ENCODE results near the gene ENPEP. TPM values are rescaled to one million over a fixed set of nuclear protein-coding genes. Genes with fewer than 3 reads are reported as not detected.

ENPEP gene
- total and polyA plus RNA-seq, 12 donors: 2.2 to 14.9 (median 3.9) TPM

DNA sequence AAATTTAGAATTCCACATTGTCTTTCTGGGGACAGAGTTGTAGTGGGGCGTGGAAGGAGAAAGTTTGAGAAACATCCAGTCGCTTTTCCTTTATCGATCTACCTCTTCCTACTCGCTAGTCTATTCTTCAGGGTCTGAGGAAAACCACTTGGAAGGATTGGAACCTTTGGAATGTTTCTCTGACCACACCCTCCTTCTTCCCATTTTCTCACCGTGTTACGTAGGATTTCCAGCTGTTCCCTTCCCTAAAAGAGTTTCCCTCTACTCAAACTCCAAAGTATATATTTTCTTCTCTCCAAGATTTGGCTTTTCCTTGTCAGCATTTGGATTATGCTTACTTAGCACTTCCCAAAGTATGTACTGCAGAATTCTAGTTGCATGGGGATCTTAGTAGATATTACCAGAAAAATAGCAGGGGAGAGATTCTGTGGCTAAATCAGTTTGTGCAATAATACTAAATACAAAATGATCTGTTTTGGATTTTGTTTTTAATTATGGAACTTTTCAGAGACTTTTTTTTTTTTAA, 4.9 kb downstream of the ENPEP start:
- DNase-seq (no peak), ATAC-seq (no peak)
- intact Hi-C loops (cut with DNase I): loop anchor here in 1 of 10 donors (10.0 kb wide), 1 partner anchor 116 kb away; no protein-coding TSS in a partner anchor
- peak overlapping the region in 9 of 10 donors; percentile 34 to 72 (median 60) for H3K27ac ChIP-seq
- TF ChIP-seq, protein P1, sequence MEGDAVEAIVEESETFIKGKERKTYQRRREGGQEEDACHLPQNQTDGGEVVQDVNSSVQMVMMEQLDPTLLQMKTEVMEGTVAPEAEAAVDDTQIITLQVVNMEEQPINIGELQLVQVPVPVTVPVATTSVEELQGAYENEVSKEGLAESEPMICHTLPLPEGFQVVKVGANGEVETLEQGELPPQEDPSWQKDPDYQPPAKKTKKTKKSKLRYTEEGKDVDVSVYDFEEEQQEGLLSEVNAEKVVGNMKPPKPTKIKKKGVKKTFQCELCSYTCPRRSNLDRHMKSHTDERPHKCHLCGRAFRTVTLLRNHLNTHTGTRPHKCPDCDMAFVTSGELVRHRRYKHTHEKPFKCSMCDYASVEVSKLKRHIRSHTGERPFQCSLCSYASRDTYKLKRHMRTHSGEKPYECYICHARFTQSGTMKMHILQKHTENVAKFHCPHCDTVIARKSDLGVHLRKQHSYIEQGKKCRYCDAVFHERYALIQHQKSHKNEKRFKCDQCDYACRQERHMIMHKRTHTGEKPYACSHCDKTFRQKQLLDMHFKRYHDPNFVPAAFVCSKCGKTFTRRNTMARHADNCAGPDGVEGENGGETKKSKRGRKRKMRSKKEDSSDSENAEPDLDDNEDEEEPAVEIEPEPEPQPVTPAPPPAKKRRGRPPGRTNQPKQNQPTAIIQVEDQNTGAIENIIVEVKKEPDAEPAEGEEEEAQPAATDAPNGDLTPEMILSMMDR (IDR thresholded peaks at IDR 0.05): no peak
- 57 to 66% methylated on average over 6 of the region's 6 CpGs for WGBS, 2 donors
- peaks cover 0 to 3% (median 0%) of the 10 kb centered on the region in 7 donors for H3K27me3 ChIP-seq
- H3K36me3 ChIP-seq: no peaks in the 10 kb centered on the region
- no peaks in the 10 kb centered on the region for H3K9me3 ChIP-seq
- H3K4me3 ChIP-seq: peak overlapping the region in 6 of 10 donors; percentile 13 to 60 (median 16)
- H3K4me1 ChIP-seq: peaks cover 0 to 23% (median 8%) of the 10 kb centered on the region in 9 donors

DNA sequence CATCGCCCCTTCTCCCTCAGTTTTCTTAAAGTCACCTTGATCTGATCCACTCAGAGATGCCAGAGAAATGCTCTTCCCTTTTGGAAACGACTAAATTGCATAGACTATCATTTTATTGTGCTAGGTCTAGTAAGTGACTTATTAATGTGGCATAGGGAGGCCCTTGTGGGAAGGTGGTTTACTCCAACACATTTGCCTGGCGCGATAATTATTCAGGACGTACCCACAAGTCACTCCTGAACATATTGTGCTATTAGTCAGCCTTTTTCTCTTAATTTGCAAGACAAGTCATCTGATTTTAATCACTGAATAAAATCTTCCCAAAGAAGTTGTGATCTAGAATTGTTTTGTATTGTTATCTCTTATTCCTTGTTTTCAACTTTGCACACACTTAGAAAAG, 7.6 kb downstream of the ENPEP start:
- DNase-seq (no peak), ATAC-seq (no peak)
- Histone ChIP-seq H3K4me3 (no peak overlapping the region), H3K27me3 (peaks cover 0 to 3% (median 0%) of the 10 kb centered on the region in 7 donors), H3K36me3 (no peaks in the 10 kb centered on the region), H3K9me3 (no peaks in the 10 kb centered on the region), H3K4me1 (peaks cover 0 to 41% (median 18%) of the 10 kb centered on the region in 9 donors), H3K27ac (peak overlapping the region in 2 of 10 donors; percentile 6 to 57)
- intact Hi-C loops (cut with DNase I): loop anchor here in 1 of 10 donors (10.0 kb wide), 1 partner anchor 119 kb away; no protein-coding TSS in a partner anchor
- TF ChIP-seq, protein P1 (IDR thresholded peaks at IDR 0.05): no peak
- 80 to 87% methylated on average over 5 of the region's 5 CpGs for WGBS, 2 donors

DNA sequence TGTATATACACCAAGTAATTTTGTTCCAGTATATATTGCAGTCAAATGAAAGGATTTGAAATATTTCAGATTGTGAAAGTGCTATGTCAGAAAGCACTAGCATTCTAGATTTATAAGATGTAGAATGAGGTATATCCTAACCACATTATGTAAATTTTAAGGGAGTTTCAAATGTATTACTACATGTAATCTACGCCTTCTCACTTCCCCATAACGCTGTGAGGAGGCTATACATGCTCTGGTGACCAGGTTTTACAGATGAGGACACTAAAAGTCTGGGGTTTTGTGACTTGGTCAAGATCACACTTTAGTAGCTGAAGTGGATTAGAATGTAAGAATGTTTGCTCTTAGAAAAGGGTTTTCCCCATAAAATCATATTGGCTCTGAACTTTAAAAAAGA, 8.1 kb downstream of the ENPEP start:
- intact Hi-C loops (cut with DNase I): loop anchor here in 1 of 10 donors (10.0 kb wide), 1 partner anchor 119 kb away; no protein-coding TSS in a partner anchor
- Histone ChIP-seq H3K27me3 (peaks cover 0 to 3% (median 0%) of the 10 kb centered on the region in 7 donors), H3K27ac (peak overlapping the region in 5 of 10 donors; percentile 3 to 57 (median 28)), H3K4me1 (peaks cover 0 to 43% (median 19%) of the 10 kb centered on the region in 9 donors), H3K9me3 (no peaks in the 10 kb centered on the region), H3K36me3 (no peaks in the 10 kb centered on the region), H3K4me3 (no peak overlapping the region)
- WGBS, 2 donors: 72 to 79% methylated on average over 2 of the region's 2 CpGs
- TF ChIP-seq, protein P1 (IDR thresholded peaks at IDR 0.05): no peak
- ATAC-seq (no peak), DNase-seq (no peak)

DNA sequence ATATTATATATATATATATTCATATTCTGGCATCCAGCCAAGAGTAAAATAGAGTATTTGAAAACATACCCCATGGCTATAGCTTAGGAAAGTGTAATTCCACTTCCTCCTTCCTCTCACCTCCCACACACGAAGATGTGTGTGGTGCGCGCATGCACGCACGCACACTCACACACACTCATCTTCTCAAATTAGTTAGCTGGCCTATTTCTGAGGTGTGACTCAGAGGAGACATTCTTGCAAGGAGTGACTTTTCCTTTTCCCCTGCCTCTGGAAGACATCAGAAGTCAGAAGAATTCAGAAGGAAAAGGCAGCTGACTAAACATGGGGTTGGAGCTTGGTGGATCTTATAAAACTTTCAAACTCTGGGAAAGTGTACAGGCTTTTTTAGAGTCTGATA, 8.8 kb downstream of the ENPEP start:
- intact Hi-C loops (cut with DNase I): loop anchor here in 1 of 10 donors (10.0 kb wide), 1 partner anchor 120 kb away; no protein-coding TSS in a partner anchor
- TF ChIP-seq, protein P1 (IDR thresholded peaks at IDR 0.05): no peak
- Histone ChIP-seq H3K27ac (peak overlapping the region in 6 of 10 donors; percentile 17 to 57 (median 28)), H3K36me3 (no peaks in the 10 kb centered on the region), H3K4me1 (peaks cover 0 to 46% (median 20%) of the 10 kb centered on the region in 9 donors), H3K4me3 (no peak overlapping the region), H3K27me3 (peaks cover 0 to 3% (median 0%) of the 10 kb centered on the region in 7 donors), H3K9me3 (no peaks in the 10 kb centered on the region)
- DNase-seq: peak in 1 of 2 donors; percentile 8
- ATAC-seq: peak in 6 of 8 donors; percentile 34 to 75 (median 44)
- WGBS, 2 donors: 32 to 54% methylated on average over 5 of the region's 5 CpGs
